ENCODE results near the gene ARHGAP26. TPM values are rescaled to one million over a fixed set of nuclear protein-coding genes. Genes with fewer than 3 reads are reported as not detected.
A peak's percentile ranks its signal among the peaks of the same experiment; 100 is the strongest.

The ARHGAP26 gene
- total and polyA plus RNA-seq, 2 of the 4 experiments (the other 2 are of a cell fraction) = 0.54 to 0.56 TPM

DNA sequence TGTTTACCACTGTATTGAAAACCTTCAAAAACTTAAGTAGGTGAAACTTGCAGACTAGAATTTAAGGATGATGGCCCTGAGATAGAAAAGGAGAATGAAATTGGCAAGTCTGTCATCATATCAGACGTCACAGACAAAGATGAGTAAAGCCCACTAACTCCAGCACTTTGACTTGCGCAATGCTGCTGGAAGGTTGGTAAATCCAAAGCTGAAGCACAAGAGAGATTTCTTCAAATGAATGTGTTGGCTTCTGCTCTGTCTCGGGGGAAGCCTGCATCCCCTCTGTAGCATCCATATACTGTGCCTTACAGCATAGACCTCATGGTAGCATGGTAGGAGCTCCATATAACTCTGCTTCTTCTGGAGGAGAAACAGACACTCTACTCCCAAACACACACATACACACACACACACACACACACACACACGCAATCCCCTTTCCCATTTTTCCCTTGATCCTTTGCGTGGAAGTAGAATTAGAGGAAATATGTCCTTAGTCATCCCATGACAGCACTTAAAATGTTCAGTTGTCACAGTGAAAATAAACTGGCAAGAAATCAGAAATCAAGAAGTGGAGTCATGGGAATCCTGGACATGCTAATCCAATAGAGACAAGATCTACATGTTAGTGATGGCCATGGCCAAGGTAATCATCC, 391.8 kb downstream of the ARHGAP26 start:
- intact Hi-C loops (cut with micrococcal nuclease) = no loop called here
- no peak overlapping the region for H3K9ac ChIP-seq (ENCODE audit: low read depth, low read length)
- no peak for ATAC-seq (ENCODE audit: low read depth)
- H3K23ac ChIP-seq (ENCODE audit: low read depth, low read length) = no peak overlapping the region
- H3K27me3 ChIP-seq (ENCODE audit: control insufficient read depth, insufficient read depth, low read length) = no peaks in the 10 kb centered on the region
- dilution Hi-C loops (cut with HindIII; ENCODE audit: low sequenced_read_pairs, unreplicated experiment) = no loop called here
- H4K20me1 ChIP-seq (ENCODE audit: insufficient read depth, low read length) = no peaks in the 10 kb centered on the region
- no peak overlapping the region for H2BK20ac ChIP-seq (ENCODE audit: low read depth, low read length)
- H3K36me3 ChIP-seq (ENCODE audit: control insufficient read depth, insufficient read depth, low read length) = no peaks in the 10 kb centered on the region
- peak overlapping the region; percentile 16; the same call in 1 of the 2 replicates for H3K4ac ChIP-seq (ENCODE audit: low read depth, low read length)
- H3K56ac ChIP-seq (ENCODE audit: extremely low read depth, insufficient read depth, low read length) = no peak overlapping the region
- no peak overlapping the region for H3K27ac ChIP-seq (ENCODE audit: insufficient read depth, low read length)
- no TSS peak for BruUV-seq (replicated peaks)
- H3K9me1 ChIP-seq (ENCODE audit: insufficient read depth, low read length) = peaks cover 3% of the 10 kb centered on the region; the same call in 1 of the 2 replicates
- H4K8ac ChIP-seq (ENCODE audit: low read depth in 2 of 2, low read length in 2 of 2) = no peak overlapping the region
- H3K4me1 ChIP-seq (ENCODE audit: control insufficient read depth, insufficient read depth, low read length) = 0 out of 2 replicates have a peak, but pooled peaks cover 2% of the 10 kb centered on the region
- POLR2A ChIA-PET (ENCODE audit: unreplicated experiment) = no interaction called here
- no peak overlapping the region; the same call in 1 of the 2 replicates for H2AK5ac ChIP-seq (ENCODE audit: low read depth, low read length)
- no CpG with 5 or more reads among the region's 5 CpGs for WGBS, 2 experiments (ENCODE audit: extremely low coverage in 2 of 2, insufficient read length in 1 of 2)
- DNase-seq = peak; percentile 89
- H2BK15ac ChIP-seq (ENCODE audit: low read depth, low read length) = peak overlapping the region; percentile 4; the same call in 1 of the 3 replicates
- no peak overlapping the region for H3K4me2 ChIP-seq (ENCODE audit: low read depth, low read length)
- H3K14ac ChIP-seq (replicated peaks; ENCODE audit: low read depth, low read length) = peak overlapping the region; percentile 27; the same call in 1 of the 2 replicates
- no peak overlapping the region for H2AFZ ChIP-seq (replicated peaks; ENCODE audit: low read length, poor library complexity)
- H3K9me3 ChIP-seq (ENCODE audit: control insufficient read depth, insufficient read depth, low read length) = no peaks in the 10 kb centered on the region
- in situ Hi-C loops (cut with MboI; ENCODE audit: low sequenced_read_pairs) = no loop called here
- no peak overlapping the region for H3K4me3 ChIP-seq (ENCODE audit: insufficient read depth, low read depth, low read length)
- H2BK5ac ChIP-seq (ENCODE audit: low read depth, low read length, poor library complexity, severe bottlenecking) = peak overlapping the region; percentile 7
- TF ChIP-seq RAD21 (IDR thresholded peaks at IDR 0.05; ENCODE audit: low read length) (0 out of 2 replicates have a peak, but pooled peaks have one; percentile 16), CEBPB (IDR thresholded peaks at IDR 0.05; ENCODE audit: low read depth, low read length) (peak; percentile 100), MAZ (IDR thresholded peaks at IDR 0.05; ENCODE audit: borderline replicate concordance, low read depth, low read length) (no peak), POLR2A (IDR thresholded peaks at IDR 0.05; ENCODE audit: low read depth, low read length) (no peak), MAFK (IDR thresholded peaks at IDR 0.05; ENCODE audit: low read depth, low read length) (no peak), MXI1 (IDR thresholded peaks at IDR 0.05; ENCODE audit: borderline replicate concordance, low read depth, low read length) (no peak), FOS (IDR thresholded peaks at IDR 0.05; ENCODE audit: low read depth, low read length) (peak; percentile 33; the same call in 1 of the 2 replicates), BHLHE40 (IDR thresholded peaks at IDR 0.05; ENCODE audit: low read depth, low read length) (no peak)
- H2AK9ac ChIP-seq (replicated peaks; ENCODE audit: low read depth, low read length, poor library complexity) = no peak overlapping the region
- no peak overlapping the region for H2BK120ac ChIP-seq (ENCODE audit: low read depth, low read length)
- no peak overlapping the region for H4K5ac ChIP-seq (ENCODE audit: low read depth, low read length)
- CTCF ChIA-PET = interaction anchor here (1.0 kb wide), 1 partner anchor 13 kb away, joined by 3 read pairs; no protein-coding TSS in a partner anchor
- H3K18ac ChIP-seq (ENCODE audit: low read depth, low read length) = no peak overlapping the region
- no peaks in the 10 kb centered on the region for H3K79me1 ChIP-seq (ENCODE audit: low read depth in 1 of 2, low read length in 2 of 2)
- H4K91ac ChIP-seq (ENCODE audit: insufficient read depth, low read depth, low read length) = no peak overlapping the region
